Fibroblast of skin of back (primary cell): ENCODE measurements around the gene CDH23.
"Not testable (repeated sequence)": the region's sequence is repeated elsewhere in the genome, so short reads cannot be mapped to it uniquely, and the experiment has no call there.

Source experiments
- DNase-seq: peaks from one replicate; pipeline ENCODE4 v3.0.0-alpha.2; 2013

CDH23 gene

GRCh38 chr10:71584902-71585563, 188.3 kb downstream of the CDH23 start:
- DNase-seq: peak; percentile 6

GRCh38 chr10:71585564-71586290, 189.0 kb downstream of the CDH23 start:
- no peak for DNase-seq

DNA sequence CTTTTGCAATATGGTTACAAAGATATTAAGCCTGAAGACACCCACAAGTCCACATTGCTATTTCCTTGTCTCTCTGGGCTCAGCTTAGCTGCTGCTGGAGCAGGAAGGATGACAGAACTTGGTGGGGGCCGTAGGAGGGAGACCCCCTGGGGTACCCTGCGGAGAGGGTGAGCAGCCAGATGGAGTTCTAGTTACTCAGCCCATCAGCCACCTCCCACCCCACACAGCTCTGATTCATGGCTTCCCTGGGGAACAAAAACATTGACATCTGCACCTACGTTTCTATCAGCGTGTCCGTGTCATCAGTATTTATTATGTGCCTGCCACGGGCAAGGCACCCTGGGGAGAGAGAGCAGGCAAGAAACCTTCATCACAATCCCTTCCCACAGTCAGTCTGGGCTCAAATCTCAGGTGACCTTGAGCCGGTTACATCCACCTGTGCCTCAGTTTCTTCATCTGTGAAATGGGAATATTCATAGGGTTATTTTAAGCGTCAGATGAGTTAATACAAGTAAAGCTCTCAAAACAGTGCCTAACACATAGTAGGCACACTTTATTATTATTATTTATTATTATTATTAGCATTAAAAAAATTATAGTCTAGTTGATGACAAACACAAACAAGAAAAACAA, 191.3 kb downstream of the CDH23 start:
- peak; percentile 49 for DNase-seq

DNA sequence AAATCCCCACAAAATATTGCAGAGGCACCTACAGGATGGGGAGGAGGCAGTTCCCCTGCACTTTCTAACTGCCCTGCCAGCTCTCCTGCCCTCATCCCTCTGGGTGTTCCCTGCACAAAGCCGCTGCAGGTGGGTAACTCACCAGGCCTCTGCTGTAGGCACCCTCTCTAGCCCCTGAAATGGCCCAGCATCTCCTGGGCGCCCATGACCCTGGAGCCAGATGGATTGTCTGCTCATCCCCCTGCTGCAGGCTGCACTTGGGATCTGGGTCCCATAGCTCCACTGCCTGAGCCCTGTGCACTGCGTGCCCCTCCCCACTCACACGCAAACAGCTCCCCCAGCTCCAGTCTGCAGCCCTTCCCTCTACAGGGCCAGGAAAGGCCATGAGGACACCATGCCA, 192.0 kb downstream of the CDH23 start:
- no peak for DNase-seq

GRCh38 chr10:71589617-71590551, 193.2 kb downstream of the CDH23 start:
- no peak for DNase-seq

- DNase-seq: peak; percentile 27
These were observed 194.1 kb downstream of the CDH23 start for GRCh38 chr10:71590781-71591350.

DNA sequence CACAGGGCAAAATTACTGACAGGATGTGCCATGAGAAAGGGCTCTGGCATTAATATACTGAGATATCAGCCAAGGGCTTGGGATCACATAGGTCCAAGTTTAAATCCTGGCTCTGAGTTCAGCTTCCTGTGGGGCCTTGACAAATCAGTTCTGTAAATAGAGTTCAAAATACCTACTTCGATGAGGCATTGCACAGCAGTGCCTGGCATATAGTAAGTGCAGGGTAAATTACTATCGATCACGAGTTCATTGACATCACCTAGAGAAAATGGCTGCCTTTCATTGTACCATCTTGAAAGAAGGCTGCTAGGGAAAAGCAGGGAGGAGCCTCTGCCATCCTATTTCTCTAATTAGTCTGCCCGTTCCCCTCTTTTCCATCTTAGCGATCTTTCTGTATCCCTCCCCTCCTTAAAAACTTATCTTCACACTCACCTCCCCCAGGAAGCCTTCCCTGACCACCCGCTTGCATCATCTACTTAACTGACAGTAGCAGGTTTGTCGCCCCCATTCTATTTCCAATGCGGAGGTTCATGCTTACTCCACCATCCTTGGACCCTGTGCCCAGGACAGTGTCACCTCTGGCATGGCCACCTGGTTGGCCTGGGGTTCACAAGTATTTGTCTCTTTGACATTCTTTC, 198.3 kb downstream of the CDH23 start:
- DNase-seq: no peak

GRCh38 chr10:71595649-71596048, 198.9 kb downstream of the CDH23 start:
- no peak for DNase-seq

GRCh38 chr10:71596127-71596526, 199.4 kb downstream of the CDH23 start:
- DNase-seq: no peak

DNA sequence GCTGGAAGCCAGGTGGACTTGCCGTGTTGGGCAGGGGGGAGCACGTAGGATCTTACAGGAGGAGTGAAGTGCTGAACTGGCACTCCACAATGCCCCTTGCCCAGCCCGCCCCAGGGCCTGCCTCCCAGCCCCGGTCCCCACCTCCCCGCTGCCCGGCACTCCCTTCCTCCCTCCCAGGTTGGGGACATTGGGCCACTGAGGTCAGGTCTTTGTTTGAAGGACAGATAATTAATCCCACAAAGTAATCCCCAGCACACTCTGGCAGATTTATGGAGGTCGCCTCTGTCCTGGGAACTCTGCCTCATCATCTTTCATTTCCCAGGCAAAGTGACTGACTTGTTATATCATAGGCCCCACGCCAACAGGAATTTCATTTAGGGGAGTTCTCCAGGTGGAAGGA, 200.0 kb downstream of the CDH23 start:
- DNase-seq: no peak

GRCh38 chr10:71597821-71598498, 201.2 kb downstream of the CDH23 start:
- no peak for DNase-seq

DNA sequence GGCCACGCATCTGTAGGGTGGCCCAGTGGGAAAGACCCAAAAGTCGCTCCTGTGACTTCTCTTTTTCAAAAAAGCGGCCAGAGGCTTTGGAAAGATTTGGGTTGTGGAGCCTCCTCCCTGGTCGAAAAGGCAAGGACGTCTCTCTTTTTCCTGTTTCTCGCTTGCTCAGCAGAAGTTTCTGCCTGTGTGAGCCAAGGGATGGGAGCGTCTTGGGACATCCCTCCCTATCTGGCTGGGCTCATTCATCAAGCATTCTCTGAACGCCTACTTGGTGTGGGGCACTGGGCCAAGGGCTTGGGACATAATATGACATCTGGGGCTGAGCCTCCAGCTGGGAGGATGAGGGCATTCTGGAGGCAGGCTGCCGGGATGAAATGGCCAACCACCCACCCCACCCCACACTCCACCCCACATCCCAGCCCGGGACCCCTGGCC, 201.9 kb downstream of the CDH23 start:
- DNase-seq: peak; percentile 64

- no peak for DNase-seq
These were observed 202.8 kb downstream of the CDH23 start for GRCh38 chr10:71599518-71599917.

- not testable (repeated sequence) for DNase-seq
These were observed 203.5 kb downstream of the CDH23 start for GRCh38 chr10:71600242-71600641.

- peak; percentile 50 for DNase-seq
These were observed 204.1 kb downstream of the CDH23 start for GRCh38 chr10:71600849-71601248.

GRCh38 chr10:71601273-71601672, 204.6 kb downstream of the CDH23 start:
- no peak for DNase-seq

- DNase-seq: no peak
These were observed 206.4 kb downstream of the CDH23 start for GRCh38 chr10:71603150-71603549.

- DNase-seq: no peak
These were observed 207.0 kb downstream of the CDH23 start for GRCh38 chr10:71603754-71604153.

GRCh38 chr10:71604324-71605018, 207.8 kb downstream of the CDH23 start:
- DNase-seq: no peak

DNA sequence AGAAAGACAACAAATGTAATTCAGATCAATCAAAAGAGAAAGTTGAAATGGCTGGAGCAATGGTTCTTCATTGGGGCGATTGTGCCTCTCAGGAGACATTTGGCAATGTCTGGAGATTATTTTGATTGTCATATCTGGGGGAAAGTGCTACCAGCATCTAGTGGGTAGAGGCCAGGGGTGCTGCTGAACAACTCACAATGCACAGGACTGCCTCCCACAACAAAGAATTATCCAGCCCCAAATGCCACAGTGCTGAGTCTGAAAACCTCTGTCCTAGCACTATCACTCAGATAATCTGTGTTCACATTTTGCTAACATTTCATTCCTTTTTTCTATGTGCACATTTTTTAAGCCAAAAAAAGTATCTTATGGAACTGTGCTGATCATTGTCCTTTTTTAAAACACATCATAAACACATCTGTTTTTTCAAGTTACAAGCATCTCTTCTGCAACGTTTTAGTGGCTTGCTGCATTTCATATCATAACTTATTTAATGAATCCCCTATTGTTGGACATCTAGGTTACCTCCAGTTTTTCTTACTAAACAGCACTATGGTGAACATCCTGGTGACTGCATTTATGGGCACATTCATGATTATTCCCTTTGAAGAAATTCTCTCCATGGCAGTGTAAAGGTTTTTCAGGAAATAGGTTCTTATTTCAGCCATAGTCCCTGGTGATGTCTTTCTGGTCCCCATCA, 208.7 kb downstream of the CDH23 start:
- no peak for DNase-seq
